ENCODE measurements around the gene ZRANB3. TPM values are rescaled to one million over a fixed set of nuclear protein-coding genes. Genes with fewer than 3 reads are reported as not detected.
A peak's percentile ranks its signal among the peaks of the same experiment; 100 is the strongest.

The ZRANB3 gene
- total RNA-seq, 1 experiment from 2014 or later: 12.0 TPM

DNA sequence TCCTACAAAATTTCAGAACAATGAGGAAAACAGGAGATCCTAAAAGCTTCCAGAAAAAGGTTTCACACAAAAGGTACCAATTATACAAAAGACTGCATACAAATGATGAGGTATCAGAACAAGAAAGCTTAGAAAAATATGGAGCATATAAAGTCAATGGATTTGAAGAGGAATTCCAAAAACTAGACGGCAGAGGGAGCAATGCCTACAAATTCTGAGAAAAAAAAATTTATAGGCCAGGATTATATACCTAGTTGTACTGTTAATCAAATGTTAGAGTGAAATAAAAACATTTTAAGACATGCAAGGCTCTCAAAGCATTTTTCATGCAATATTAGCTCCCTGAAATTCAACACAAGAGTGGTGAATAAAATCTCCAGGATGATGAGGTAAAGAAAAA is 106.2 kb downstream of the ZRANB3 start:
- no TSS peak for BruUV-seq (replicated peaks)
- DNase-seq (ENCODE audit: low read depth, low spot score) (peak; percentile 4), ATAC-seq (no peak)
- Histone ChIP-seq H2AFZ (ENCODE audit: low read depth, low read length, poor library complexity, severe bottlenecking) (no peak overlapping the region), H3K27ac (ENCODE audit: low read depth, low read length) (no peak overlapping the region), H3K27me3 (ENCODE audit: insufficient read depth, low read length) (no peaks in the 10 kb centered on the region), H3K9ac (ENCODE audit: low read length) (no peak overlapping the region), H3K9me3 (ENCODE audit: control insufficient read depth in 1 of 2, insufficient read depth in 1 of 2, low read depth in 1 of 2, low read length in 2 of 2) (no peaks in the 10 kb centered on the region), H4K20me1 (ENCODE audit: insufficient read depth) (no peaks in the 10 kb centered on the region; the same call in 1 of the 2 replicates), H3K4me1 (ENCODE audit: control insufficient read depth in 1 of 2, insufficient read depth in 2 of 2, low read length in 2 of 2) (no peaks in the 10 kb centered on the region), H3K4me2 (ENCODE audit: low read length) (no peak overlapping the region), H3K79me2 (ENCODE audit: insufficient read depth, low read length) (peaks cover 4% of the 10 kb centered on the region; the same call in 1 of the 2 replicates), H3K4me3 (replicated peaks in 1 of 2; ENCODE audit: low read depth in 1 of 2, low read length in 2 of 2) (no peak overlapping the region), H3K9me2 (ENCODE audit: insufficient read depth) (no peaks in the 10 kb centered on the region), H3K36me3 (ENCODE audit: control insufficient read depth in 1 of 2, insufficient read depth in 2 of 2, low read length in 2 of 2) (no peaks in the 10 kb centered on the region)
- POLR2A ChIA-PET: interaction anchor here (0.6 kb wide), 1 partner anchor 106 kb away, joined by 4 read pairs; the partner anchor contains the start of gene ZRANB3
- RAD21 ChIA-PET (ENCODE audit: low non-redundant PET in 1 of 2, low total read pairs in 2 of 2, uncharacterized antibody in 2 of 2, unreplicated experiment in 2 of 2): no interaction called here
- TF ChIP-seq, protein P1, sequence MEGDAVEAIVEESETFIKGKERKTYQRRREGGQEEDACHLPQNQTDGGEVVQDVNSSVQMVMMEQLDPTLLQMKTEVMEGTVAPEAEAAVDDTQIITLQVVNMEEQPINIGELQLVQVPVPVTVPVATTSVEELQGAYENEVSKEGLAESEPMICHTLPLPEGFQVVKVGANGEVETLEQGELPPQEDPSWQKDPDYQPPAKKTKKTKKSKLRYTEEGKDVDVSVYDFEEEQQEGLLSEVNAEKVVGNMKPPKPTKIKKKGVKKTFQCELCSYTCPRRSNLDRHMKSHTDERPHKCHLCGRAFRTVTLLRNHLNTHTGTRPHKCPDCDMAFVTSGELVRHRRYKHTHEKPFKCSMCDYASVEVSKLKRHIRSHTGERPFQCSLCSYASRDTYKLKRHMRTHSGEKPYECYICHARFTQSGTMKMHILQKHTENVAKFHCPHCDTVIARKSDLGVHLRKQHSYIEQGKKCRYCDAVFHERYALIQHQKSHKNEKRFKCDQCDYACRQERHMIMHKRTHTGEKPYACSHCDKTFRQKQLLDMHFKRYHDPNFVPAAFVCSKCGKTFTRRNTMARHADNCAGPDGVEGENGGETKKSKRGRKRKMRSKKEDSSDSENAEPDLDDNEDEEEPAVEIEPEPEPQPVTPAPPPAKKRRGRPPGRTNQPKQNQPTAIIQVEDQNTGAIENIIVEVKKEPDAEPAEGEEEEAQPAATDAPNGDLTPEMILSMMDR (IDR thresholded peaks at IDR 0.05 in 2 of 3, conservative IDR thresholded peaks at IDR 0.05 in 1 of 3; ENCODE audit: borderline replicate concordance in 1 of 3, insufficient read depth in 1 of 3, low read depth in 2 of 3, low read length in 2 of 3): peak; percentile 13 to 44 (median 22); a peak in 3 of 6 replicates
- TF ChIP-seq POLR2A (IDR thresholded peaks at IDR 0.05; ENCODE audit: borderline replicate concordance, extremely low read depth, insufficient read depth, insufficient read length): no peak
- TF ChIP-seq RAD21 (IDR thresholded peaks at IDR 0.05; ENCODE audit: low read depth): peak; percentile 17; the same call in 1 of the 2 replicates
- CTCF ChIA-PET: interaction anchor here (1.0 to 1.6 kb wide), 4 partner anchors 14 to 436 kb away, joined by 4 to 7 read pairs (median 5); no protein-coding TSS in a partner anchor
- intact Hi-C loops (cut with micrococcal nuclease): loop anchor here (2.0 to 10.0 kb wide), 2 partner anchors 286 to 420 kb away; no protein-coding TSS in a partner anchor

GRCh38 chr2:135422898-135423297 is 108.1 kb downstream of the ZRANB3 start:
- intact Hi-C loops (cut with micrococcal nuclease): loop anchor here (10.0 kb wide), 1 partner anchor 418 kb away; no protein-coding TSS in a partner anchor
- no peak overlapping the region for H3K9ac ChIP-seq (ENCODE audit: low read length)
- no peak overlapping the region for H3K4me3 ChIP-seq (replicated peaks in 1 of 2; ENCODE audit: low read depth in 1 of 2, low read length in 2 of 2)
- ATAC-seq (no peak), DNase-seq (ENCODE audit: low read depth, low spot score) (no peak)
- ChIA-PET RAD21 (ENCODE audit: low non-redundant PET in 1 of 2, low total read pairs in 2 of 2, uncharacterized antibody in 2 of 2, unreplicated experiment in 2 of 2) (no interaction called here), CTCF (no interaction called here), POLR2A (no interaction called here)
- no peak overlapping the region for H3K27ac ChIP-seq (ENCODE audit: low read depth, low read length)
- H3K27me3 ChIP-seq (ENCODE audit: insufficient read depth, low read length): no peaks in the 10 kb centered on the region
- H3K4me2 ChIP-seq (ENCODE audit: low read length): no peak overlapping the region
- H3K9me2 ChIP-seq (ENCODE audit: insufficient read depth): no peaks in the 10 kb centered on the region
- no peaks in the 10 kb centered on the region; the same call in 1 of the 2 replicates for H4K20me1 ChIP-seq (ENCODE audit: insufficient read depth)
- H3K4me1 ChIP-seq (ENCODE audit: control insufficient read depth in 1 of 2, insufficient read depth in 2 of 2, low read length in 2 of 2): no peaks in the 10 kb centered on the region
- peaks cover 4% of the 10 kb centered on the region; the same call in 1 of the 2 replicates for H3K79me2 ChIP-seq (ENCODE audit: insufficient read depth, low read length)
- no peak overlapping the region for H2AFZ ChIP-seq (ENCODE audit: low read depth, low read length, poor library complexity, severe bottlenecking)
- H3K36me3 ChIP-seq (ENCODE audit: control insufficient read depth in 1 of 2, insufficient read depth in 2 of 2, low read length in 2 of 2): no peaks in the 10 kb centered on the region
- no TSS peak for BruUV-seq (replicated peaks)
- H3K9me3 ChIP-seq (ENCODE audit: control insufficient read depth in 1 of 2, insufficient read depth in 1 of 2, low read depth in 1 of 2, low read length in 2 of 2): no peaks in the 10 kb centered on the region
- TF ChIP-seq TCF7L2 (IDR thresholded peaks at IDR 0.05; ENCODE audit: borderline replicate concordance, extremely low read depth, insufficient read depth, insufficient read length): no peak
- TF ChIP-seq EZH2phosphoT487 (IDR thresholded peaks at IDR 0.05; ENCODE audit: borderline replicate concordance): no peak
- TF ChIP-seq CEBPB (IDR thresholded peaks at IDR 0.05; ENCODE audit: low read depth): no peak
- TF ChIP-seq POLR2A (IDR thresholded peaks at IDR 0.05; ENCODE audit: borderline replicate concordance, extremely low read depth, insufficient read depth, insufficient read length): no peak
- no peak for TF ChIP-seq CBX3 (IDR thresholded peaks at IDR 0.05; ENCODE audit: low read depth)
- TF ChIP-seq RAD21 (IDR thresholded peaks at IDR 0.05; ENCODE audit: low read depth): no peak
- TF ChIP-seq YY1 (IDR thresholded peaks at IDR 0.05; ENCODE audit: extremely low read depth, insufficient replicate concordance, low read depth, low read length): no peak
- no peak for TF ChIP-seq MAX (IDR thresholded peaks at IDR 0.05)
- TF ChIP-seq, protein P2, sequence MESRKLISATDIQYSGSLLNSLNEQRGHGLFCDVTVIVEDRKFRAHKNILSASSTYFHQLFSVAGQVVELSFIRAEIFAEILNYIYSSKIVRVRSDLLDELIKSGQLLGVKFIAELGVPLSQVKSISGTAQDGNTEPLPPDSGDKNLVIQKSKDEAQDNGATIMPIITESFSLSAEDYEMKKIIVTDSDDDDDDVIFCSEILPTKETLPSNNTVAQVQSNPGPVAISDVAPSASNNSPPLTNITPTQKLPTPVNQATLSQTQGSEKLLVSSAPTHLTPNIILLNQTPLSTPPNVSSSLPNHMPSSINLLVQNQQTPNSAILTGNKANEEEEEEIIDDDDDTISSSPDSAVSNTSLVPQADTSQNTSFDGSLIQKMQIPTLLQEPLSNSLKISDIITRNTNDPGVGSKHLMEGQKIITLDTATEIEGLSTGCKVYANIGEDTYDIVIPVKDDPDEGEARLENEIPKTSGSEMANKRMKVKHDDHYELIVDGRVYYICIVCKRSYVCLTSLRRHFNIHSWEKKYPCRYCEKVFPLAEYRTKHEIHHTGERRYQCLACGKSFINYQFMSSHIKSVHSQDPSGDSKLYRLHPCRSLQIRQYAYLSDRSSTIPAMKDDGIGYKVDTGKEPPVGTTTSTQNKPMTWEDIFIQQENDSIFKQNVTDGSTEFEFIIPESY (IDR thresholded peaks at IDR 0.05; ENCODE audit: extremely low read depth, insufficient replicate concordance, low read length): no peak
- no peak for TF ChIP-seq FOSL1 (IDR thresholded peaks at IDR 0.05; ENCODE audit: low read depth)
- no peak for TF ChIP-seq ELF1 (IDR thresholded peaks at IDR 0.05; ENCODE audit: borderline replicate concordance, low read depth)

Measured in HCT116 (cell line).